Tibial nerve (tissue), 3 donors: ENCODE results near the gene COL25A1.

ENCODE experiments used
- EP300 ChIP-seq, 2 donors: sonication (generic); formaldehyde crosslinking; IDR thresholded peaks; one replicate each; pipeline ENCODE4 v1.6.1; 2017; ENCODE audit warnings: antibody characterized with exemption in 2 of 2, mild to moderate bottlenecking in 1 of 2
- POLR2A ChIP-seq, 2 donors: fragments of 450-650 bp; IDR thresholded peaks; one replicate each; pipeline ENCODE4 v1.6.1; 2017; ENCODE audit warnings: antibody characterized with exemption in 2 of 2, mild to moderate bottlenecking in 2 of 2, moderate library complexity in 2 of 2

GRCh38 chr4:109171070-109171469 lies 131.4 kb downstream of the COL25A1 start:
- no peak for TF ChIP-seq POLR2A (IDR thresholded peaks at IDR 0.05)
- no peak for TF ChIP-seq EP300 (IDR thresholded peaks at IDR 0.05)
